IgD-negative memory B cell (primary cell): ENCODE results near the gene DMAC2. TPM values are rescaled to one million over a fixed set of nuclear protein-coding genes. Genes with fewer than 3 reads are reported as not detected.

Experiments
- H3K27ac Mint-ChIP-seq, 3 donors: one replicate each; pipeline ENCODE4 v1.8.0; 2020 to 2022; ENCODE audit warnings: mild to moderate bottlenecking in 3 of 3, mixed read lengths in 3 of 3, moderate library complexity in 1 of 3
- H3K27me3 Mint-ChIP-seq: one replicate; pipeline ENCODE4 v1.8.0; 2021; ENCODE audit warnings: mixed read lengths
- H3K36me3 Mint-ChIP-seq: one replicate; pipeline ENCODE4 v1.8.0; 2020; ENCODE audit warnings: mild to moderate bottlenecking, mixed read lengths
- H3K4me1 Mint-ChIP-seq, 3 donors: one replicate each; pipeline ENCODE4 v1.8.0; 2020 to 2022; ENCODE audit warnings: mixed read lengths in 3 of 3, mild to moderate bottlenecking in 1 of 3
- H3K4me3 Mint-ChIP-seq, 4 donors: one replicate each; pipeline ENCODE4 v1.8.0; 2020 to 2022; ENCODE audit warnings: mild to moderate bottlenecking in 4 of 4, mixed read lengths in 4 of 4, moderate library complexity in 3 of 4
- H3K9me3 Mint-ChIP-seq, 3 donors: one replicate each; pipeline ENCODE4 v1.8.0; 2020 to 2021; ENCODE audit warnings: mixed read lengths in 3 of 3, mild to moderate bottlenecking in 1 of 3
- polyA plus RNA-seq: library from polyadenylated mRNA; unstranded; fragments of 300-500 nt; fragmentation: Illumina TruSeq; gene quantifications from one replicate; pipeline ENCODE4 v1.2.3, GENCODE V29; 2021

The DMAC2 gene
- polyA plus RNA-seq, 1 donor from 2014 or later: 47.0 TPM

DNA sequence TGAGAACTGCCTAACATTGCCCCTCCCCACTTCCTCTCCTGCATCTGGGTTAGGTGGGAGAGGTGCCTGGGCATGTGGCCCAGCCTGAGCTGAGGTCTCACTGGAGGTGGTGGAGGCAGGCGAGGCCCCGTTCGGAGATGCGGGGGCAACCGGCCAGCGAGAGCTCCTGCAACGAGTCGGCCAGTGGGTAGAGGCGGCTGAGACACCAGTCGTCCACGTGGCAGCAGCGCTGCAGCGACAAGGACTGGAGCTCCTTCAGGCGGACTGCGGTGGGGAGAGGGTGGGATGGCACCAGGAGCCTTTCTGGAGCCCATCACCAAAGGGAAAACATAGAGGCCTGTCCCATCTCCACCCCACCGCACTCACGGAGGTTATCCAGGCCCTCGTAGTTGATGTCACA, 6.5 kb downstream of the DMAC2 start:
- peaks cover 1% of the 10 kb centered on the region for H3K36me3 Mint-ChIP-seq
- no peaks in the 10 kb centered on the region for H3K9me3 Mint-ChIP-seq
- no peaks in the 10 kb centered on the region for H3K27me3 Mint-ChIP-seq
- H3K4me3 Mint-ChIP-seq: no peak overlapping the region
- H3K27ac Mint-ChIP-seq: no peak overlapping the region
- H3K4me1 Mint-ChIP-seq: peaks cover 0 to 8% (median 7%) of the 10 kb centered on the region in 3 donors

DNA sequence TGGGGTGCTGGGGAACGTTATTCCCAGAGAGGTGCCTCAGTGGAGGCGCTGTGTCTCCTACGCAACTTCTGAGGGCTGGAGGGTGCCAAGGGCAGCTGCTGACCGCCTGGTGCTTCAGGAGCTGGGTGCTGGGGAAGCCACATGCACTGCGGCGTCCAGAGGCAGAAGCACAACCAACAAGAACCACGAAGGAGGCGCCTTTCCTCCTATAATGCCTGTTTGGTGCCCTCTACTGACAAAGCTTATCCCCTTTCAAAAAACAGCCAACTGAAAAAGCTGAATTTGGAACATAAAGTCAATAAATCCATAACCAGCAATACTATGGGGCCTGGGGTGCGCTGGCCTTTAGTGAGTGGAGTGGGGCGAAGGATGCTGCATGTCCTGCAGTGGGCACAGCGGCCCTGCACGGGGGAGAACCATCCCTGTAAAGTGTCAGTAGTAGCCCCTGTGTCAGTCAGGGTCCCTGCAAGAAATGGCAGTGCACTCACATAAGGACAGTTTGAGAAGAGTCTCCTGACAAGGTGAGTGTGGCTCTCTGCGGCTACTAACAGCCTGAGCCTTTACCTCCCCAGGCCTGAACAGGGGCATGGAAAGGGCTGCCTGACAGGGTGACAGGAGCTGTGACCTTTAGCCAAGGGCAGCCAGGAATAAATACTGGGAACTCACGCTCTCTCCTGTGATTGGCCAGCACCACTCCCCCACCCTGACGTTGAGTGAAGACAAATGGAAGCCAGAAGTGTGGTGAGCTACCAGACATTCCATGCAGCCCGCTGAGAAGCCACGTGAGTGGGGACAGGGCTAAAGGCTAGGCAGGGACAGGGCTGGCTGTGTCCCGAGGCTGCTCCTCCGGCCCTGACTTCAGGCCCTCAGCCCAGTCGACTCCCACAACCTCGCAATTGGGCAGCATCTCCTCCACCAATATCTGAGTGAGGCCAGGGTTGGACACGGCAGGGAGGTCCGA, 8.0 kb downstream of the DMAC2 start:
- Mint-ChIP-seq H3K27ac (peak overlapping the region in 1 of 3 donors; percentile 50), H3K4me1 (peaks cover 0 to 11% (median 9%) of the 10 kb centered on the region in 3 donors), H3K27me3 (no peaks in the 10 kb centered on the region), H3K9me3 (no peaks in the 10 kb centered on the region), H3K4me3 (no peak overlapping the region), H3K36me3 (peaks cover under 1% of the 10 kb centered on the region)

DNA sequence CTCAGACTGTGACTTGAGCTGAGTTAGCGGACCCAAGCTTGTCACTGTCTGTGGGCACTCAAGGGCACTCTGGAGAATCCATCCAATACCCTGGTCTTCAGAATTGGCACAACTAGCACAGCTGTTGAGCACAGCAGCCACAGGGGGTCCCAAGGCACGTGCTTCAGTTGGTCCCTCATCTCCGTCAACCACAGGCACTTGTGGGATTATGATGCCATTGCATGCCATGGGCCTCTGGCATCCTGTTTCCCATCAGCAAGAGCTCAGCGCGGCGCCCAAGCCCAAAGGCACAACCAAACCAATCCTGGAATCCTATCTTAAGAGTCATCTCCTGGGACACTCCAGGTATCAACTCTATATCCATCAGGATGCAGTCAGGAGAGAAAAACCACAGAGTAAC, 8.8 kb downstream of the DMAC2 start:
- peaks cover 2% of the 10 kb centered on the region for H3K36me3 Mint-ChIP-seq
- H3K9me3 Mint-ChIP-seq: no peaks in the 10 kb centered on the region
- H3K27me3 Mint-ChIP-seq: no peaks in the 10 kb centered on the region
- H3K4me3 Mint-ChIP-seq: no peak overlapping the region
- H3K27ac Mint-ChIP-seq: peak overlapping the region in 1 of 3 donors; percentile 76
- H3K4me1 Mint-ChIP-seq: peaks cover 0 to 9% (median 7%) of the 10 kb centered on the region in 3 donors

DNA sequence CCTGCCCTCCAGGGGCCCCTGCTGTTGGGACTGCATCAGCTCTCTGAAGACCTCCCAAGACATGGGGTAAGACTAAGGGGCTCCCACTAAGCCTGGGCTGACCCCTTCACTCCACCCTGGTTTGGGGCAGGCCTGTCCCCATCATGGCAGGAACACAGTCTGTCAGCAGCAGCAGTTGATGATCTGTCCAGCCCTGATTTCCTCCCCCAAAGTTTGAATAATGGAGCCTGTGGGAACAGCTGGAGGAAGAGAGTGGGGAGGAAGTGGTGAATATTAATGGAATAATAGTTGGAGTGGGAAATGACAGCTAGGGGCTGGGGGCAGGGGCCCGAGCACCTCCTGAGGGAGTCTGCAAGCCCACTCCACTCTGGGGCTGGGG, 11.2 kb downstream of the DMAC2 start:
- Mint-ChIP-seq H3K36me3 (peaks cover 2% of the 10 kb centered on the region), H3K4me3 (no peak overlapping the region), H3K4me1 (peaks cover 0 to 9% (median 7%) of the 10 kb centered on the region in 3 donors), H3K27ac (peak overlapping the region in 2 of 3 donors; percentile 46 to 62), H3K27me3 (no peaks in the 10 kb centered on the region), H3K9me3 (no peaks in the 10 kb centered on the region)

DNA sequence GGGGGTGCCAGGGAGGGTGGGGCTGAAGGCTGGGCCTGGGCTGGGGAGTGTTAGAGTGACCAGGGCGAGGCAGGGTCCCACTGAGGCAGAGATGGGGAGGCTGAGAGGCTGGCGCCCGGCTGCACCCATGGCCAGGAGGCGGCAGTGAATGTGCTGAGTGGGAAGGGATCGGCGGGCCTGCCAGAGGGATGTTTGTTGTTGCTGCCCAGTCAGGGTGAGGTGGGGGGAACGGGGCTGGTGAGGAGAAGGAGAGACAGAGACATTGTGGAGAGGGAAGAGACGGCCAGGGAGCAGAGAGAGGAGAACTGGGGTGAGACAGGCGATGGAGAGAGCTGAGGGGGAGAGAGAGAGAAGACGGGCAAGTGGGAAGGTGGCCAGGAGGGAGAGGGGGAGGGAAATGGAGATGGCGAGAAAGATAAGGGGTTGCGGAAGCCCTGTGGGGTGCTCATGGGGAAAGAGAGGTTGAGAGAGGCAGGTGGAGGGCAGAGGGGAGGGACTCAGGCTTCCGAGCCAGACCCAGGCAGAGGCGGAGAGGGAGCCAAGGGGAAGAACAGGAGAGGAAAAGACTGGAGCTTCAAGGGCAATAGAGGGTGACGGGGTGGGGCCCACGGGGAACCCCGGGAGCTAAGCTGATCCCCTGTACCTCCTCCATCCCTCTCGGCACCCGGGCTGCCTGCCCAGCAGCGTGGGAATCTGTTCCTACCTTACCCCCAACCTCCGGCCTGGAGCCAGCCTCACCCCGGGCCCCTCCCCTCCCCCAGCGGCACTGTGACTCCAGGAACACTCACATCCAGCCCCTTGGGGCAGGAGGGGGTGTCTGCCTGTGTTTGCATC, 11.8 kb downstream of the DMAC2 start:
- Mint-ChIP-seq H3K36me3 (peaks cover 2% of the 10 kb centered on the region), H3K27ac (peak overlapping the region in 1 of 3 donors; percentile 62), H3K4me3 (peak overlapping the region in 2 of 4 donors; percentile 74 to 87)

DNA sequence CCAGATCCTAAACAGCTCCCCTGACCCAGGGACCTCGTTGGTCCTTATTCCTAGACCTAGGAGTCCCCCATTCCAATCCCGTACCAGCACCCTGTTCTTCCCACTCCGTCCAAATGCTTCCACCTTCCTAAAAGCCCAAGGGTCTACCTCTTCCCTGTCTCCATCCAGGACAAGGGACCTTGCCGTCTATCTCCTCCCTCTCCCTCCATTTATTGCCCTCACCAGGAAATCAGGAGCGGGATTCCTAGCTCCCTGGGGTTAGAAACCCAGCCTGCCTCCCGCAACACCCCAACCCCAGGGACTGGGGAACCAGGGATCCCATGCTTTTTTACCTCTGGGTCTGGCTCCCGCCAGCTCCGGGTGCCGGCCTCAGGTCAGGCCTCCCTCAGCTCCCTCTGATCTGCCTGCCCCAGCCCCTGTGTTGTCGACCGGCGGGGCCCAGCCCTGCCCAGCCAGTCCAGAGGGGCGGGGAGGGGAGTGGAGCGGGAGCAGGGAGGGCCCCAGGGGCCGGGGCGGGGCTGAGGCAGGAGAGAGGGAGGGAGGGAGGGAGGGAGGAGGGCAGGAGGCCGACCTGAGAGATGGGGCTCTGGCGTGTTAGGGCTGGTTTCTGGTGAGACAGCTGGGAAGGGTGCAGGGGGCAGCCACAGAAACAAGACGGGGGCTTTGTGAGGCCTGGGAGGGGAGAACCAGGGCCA, 12.6 kb downstream of the DMAC2 start, which contains the start of gene B3GNT8:
B3GNT8 (minus strand) TSS at position 423 of the 695 bp plus-strand sequence. CDS start 596 bp downstream, outside the sequence.
- Mint-ChIP-seq H3K4me1 (peaks cover 0 to 9% (median 7%) of the 10 kb centered on the region in 3 donors), H3K36me3 (peaks cover 4% of the 10 kb centered on the region), H3K4me3 (peak within 1 kb of the TSS in 2 of 4 donors; percentile 74 to 87), H3K9me3 (no peaks in the 10 kb centered on the region), H3K27me3 (no peaks in the 10 kb centered on the region), H3K27ac (no peak within 1 kb of the TSS)

More for the DNA sequence above, 11.8 kb downstream of the DMAC2 start:
- H3K4me1 Mint-ChIP-seq: peaks cover 0 to 9% (median 7%) of the 10 kb centered on the region in 3 donors
- no peaks in the 10 kb centered on the region for H3K9me3 Mint-ChIP-seq
- no peaks in the 10 kb centered on the region for H3K27me3 Mint-ChIP-seq

DNA sequence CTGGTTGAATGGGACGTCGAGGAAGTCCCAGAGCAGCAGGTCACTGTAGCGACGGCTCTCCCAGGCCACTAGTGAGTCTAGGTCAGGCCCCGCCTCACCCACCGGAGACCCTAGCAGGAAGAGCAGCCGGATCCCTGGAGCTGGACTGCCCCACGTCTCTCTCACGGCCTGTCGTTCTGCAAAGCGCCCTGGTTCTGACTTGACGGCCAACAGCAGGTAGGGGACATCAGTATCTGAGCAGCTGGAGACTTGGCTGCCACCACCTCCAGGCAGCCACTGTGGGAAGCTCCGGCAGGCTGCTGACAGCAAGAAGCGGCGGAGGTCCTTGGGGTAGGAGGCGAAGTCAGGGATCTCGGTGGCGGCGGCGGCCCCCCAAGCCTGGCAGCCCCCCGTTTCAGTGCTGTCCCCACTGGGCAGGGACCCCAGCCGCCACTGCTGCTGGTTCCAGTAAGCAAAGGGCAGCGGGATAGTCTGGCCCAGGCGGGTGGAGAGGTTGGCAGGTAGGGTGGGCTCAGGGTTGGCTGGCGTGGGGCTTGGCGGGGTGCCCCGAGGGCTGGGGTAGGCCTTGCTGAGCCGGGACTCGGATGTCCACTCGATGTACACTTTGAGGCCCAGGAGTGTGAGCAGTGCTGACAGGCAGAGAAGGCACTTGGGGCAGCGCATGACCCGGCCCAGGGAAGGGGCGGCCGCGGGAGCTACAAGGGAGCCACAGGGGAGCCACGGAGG, 13.4 kb downstream of the DMAC2 start:
- no peaks in the 10 kb centered on the region for H3K27me3 Mint-ChIP-seq
- peaks cover 0 to 9% (median 7%) of the 10 kb centered on the region in 3 donors for H3K4me1 Mint-ChIP-seq
- H3K27ac Mint-ChIP-seq: no peak overlapping the region
- no peak overlapping the region for H3K4me3 Mint-ChIP-seq
- H3K9me3 Mint-ChIP-seq: no peaks in the 10 kb centered on the region
- H3K36me3 Mint-ChIP-seq: peaks cover 4% of the 10 kb centered on the region

DNA sequence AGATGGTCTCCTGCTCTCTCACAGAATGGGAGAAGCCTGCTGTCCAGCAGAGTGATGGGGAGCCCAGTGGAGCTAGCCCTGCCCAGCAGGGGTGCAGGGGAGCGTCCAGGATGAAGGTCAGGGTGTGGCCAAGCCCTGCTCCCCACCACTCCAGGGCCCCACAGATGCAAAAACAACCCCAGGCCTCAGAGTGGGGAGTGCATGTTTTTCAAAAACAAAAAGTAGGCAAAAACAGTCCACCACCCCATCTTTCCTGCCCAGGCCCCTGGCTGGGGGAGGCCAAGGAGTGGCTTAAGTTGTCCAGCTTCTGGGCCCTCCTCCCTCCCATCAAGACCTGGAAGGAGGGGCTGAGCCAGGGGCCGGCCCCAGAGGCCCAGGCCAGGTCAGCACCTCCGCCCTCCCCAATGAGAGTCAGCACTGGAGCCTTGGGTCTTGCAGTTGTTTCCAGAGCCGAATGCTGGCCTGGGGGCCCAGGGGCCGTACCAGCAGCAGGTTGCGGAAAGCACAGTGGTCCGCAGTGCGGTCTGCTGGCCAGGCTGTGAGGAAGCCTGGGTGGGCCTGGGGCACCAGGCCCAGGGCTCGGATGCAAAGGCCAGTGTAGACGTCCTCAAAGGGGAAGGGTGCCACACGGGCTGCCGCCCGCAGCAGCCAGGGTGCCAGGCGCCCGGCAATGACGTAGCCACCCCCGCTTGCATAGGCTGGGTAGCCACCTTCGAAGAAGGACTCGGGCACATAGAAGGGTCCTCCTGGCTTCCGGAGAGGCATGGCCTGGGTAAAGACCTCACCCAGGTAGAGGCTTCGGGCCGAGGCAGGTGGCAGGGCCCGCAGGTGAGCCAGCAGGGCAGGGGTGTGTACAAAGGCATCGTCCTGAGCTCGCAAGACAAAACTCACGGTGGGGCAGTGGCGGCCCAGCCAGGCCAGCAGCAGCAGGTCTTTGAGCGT, 14.3 kb downstream of the DMAC2 start:
- peak overlapping the region in 1 of 4 donors; percentile 17 for H3K4me3 Mint-ChIP-seq
- peaks cover 0 to 8% (median 7%) of the 10 kb centered on the region in 3 donors for H3K4me1 Mint-ChIP-seq
- H3K9me3 Mint-ChIP-seq: no peaks in the 10 kb centered on the region
- no peaks in the 10 kb centered on the region for H3K27me3 Mint-ChIP-seq
- H3K36me3 Mint-ChIP-seq: peaks cover 6% of the 10 kb centered on the region
- no peak overlapping the region for H3K27ac Mint-ChIP-seq

DNA sequence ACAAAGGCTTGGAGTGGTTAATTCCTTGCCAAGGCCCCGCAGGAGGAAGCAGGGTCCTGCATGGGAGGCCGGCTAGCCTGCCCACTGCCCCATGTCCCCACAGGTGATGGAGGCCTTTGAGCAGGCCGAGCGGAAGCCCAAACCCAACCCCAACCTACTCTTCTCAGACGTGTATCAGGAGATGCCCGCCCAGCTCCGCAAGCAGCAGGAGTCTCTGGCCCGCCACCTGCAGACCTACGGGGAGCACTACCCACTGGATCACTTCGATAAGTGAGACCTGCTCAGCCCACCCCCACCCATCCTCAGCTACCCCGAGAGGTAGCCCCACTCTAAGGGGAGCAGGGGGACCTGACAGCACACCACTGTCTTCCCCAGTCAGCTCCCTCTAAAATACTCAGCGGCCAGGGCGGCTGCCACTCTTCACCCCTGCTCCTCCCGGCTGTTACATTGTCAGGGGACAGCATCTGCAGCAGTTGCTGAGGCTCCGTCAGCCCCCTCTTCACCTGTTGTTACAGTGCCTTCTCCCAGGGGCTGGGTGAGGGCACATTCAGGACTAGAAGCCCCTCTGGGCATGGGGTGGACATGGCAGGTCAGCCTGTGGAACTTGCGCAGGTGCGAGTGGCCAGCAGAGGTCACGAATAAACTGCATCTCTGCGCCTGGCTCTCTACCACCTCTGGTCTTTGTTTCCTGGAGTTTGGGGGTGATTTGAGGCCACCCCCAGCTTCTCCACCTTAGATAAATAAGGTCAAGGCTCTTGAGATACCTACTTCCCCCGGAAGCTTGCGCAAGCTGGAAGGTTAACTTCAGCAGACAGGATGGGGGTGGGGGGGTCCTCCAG, 15.2 kb downstream of the DMAC2 start:
- Mint-ChIP-seq H3K4me3 (peak overlapping the region in 1 of 4 donors; percentile 17), H3K4me1 (peaks cover 0 to 10% (median 7%) of the 10 kb centered on the region in 3 donors), H3K9me3 (no peaks in the 10 kb centered on the region), H3K27me3 (no peaks in the 10 kb centered on the region), H3K36me3 (peaks cover 6% of the 10 kb centered on the region), H3K27ac (no peak overlapping the region)

DNA sequence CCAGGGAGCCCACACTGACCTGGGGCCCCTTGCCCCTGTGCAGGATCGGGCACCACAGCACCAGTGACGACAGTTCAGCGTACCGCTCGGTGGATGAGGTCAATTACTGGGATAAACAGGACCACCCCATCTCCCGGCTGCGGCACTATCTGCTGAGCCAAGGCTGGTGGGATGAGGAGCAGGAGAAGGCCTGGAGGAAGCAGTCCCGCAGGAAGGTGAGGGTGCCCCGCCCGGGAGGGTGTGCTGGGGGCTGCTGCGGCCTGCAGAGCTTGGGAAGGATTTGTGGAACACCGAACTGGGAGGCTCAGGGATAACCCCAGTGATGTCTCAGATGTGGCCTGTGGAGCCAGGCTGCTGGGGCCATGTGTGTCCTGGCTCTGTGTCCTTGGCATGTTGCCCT, 16.8 kb downstream of the DMAC2 start:
- Mint-ChIP-seq H3K36me3 (peaks cover 6% of the 10 kb centered on the region), H3K27me3 (no peaks in the 10 kb centered on the region), H3K9me3 (no peaks in the 10 kb centered on the region), H3K27ac (no peak overlapping the region), H3K4me3 (no peak overlapping the region), H3K4me1 (peaks cover 0 to 9% (median 5%) of the 10 kb centered on the region in 3 donors)

DNA sequence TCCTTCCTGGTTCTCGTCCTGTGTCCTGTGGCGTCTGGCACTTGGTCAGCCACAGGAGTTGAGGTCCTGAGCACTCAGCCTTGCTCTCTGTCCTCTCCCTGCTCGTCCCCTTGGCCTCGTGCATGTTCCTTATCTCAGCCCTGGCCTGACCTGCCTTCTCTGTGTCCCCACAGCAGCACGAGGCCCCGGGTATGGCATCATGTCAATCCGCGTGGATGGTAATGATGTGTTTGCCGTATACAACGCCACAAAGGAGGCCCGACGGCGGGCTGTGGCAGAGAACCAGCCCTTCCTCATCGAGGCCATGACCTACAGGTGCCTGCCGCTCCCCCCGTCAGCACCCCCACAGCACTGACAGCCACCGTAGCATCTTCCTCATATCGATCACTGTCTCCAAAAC, 17.3 kb downstream of the DMAC2 start:
- H3K36me3 Mint-ChIP-seq: peaks cover 6% of the 10 kb centered on the region
- peaks cover 0 to 6% (median 1%) of the 10 kb centered on the region in 3 donors for H3K4me1 Mint-ChIP-seq
- no peaks in the 10 kb centered on the region for H3K27me3 Mint-ChIP-seq
- H3K27ac Mint-ChIP-seq: peak overlapping the region in 1 of 3 donors; percentile 18
- H3K4me3 Mint-ChIP-seq: no peak overlapping the region
- no peaks in the 10 kb centered on the region for H3K9me3 Mint-ChIP-seq

DNA sequence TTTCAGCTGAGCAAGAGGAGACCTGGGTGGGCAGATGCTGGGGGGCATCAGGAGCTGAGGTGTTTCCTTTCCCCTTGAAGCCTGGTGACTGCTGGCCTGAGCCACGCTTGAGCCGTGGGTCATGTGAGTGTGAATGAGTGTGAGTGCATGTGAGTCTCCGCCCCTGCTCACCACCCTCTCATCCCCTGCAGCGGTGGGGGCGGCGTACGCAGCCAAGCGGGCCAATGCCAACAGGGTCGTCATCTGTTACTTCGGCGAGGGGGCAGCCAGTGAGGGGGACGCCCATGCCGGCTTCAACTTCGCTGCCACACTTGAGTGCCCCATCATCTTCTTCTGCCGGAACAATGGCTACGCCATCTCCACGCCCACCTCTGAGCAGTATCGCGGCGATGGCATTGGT, 17.7 kb downstream of the DMAC2 start:
- Mint-ChIP-seq H3K9me3 (no peaks in the 10 kb centered on the region), H3K27ac (peak overlapping the region in 1 of 3 donors; percentile 18), H3K27me3 (no peaks in the 10 kb centered on the region), H3K36me3 (peaks cover 6% of the 10 kb centered on the region), H3K4me1 (peaks cover 0 to 6% (median 1%) of the 10 kb centered on the region in 3 donors), H3K4me3 (no peak overlapping the region)
